ENCODE results near the gene EYA2. TPM values are rescaled to one million over a fixed set of nuclear protein-coding genes. Genes with fewer than 3 reads are reported as not detected.
"Not testable (repeated sequence)": the region's sequence is repeated elsewhere in the genome, so short reads cannot be mapped to it uniquely, and the experiment has no call there.

Gene EYA2
- total RNA-seq, 2 experiments from 2014 or later = not detected

GRCh38 chr20:46920114-46920513 is 25.5 kb downstream of the EYA2 start:
- CTCF ChIA-PET = no interaction called here

GRCh38 chr20:46922841-46923240 is 28.2 kb downstream of the EYA2 start:
- POLR2A ChIA-PET; ATAC-seq; H3K27me3 Mint-ChIP-seq (ENCODE audit: low read depth); DNase-seq; CTCF ChIA-PET; H3K36me3 Mint-ChIP-seq (ENCODE audit: low read depth); H3K4me3 Mint-ChIP-seq; H3K9me3 Mint-ChIP-seq (ENCODE audit: insufficient read depth); H3K27ac Mint-ChIP-seq; H3K4me1 Mint-ChIP-seq (ENCODE audit: low read depth): not testable (repeated sequence)

More at GRCh38 chr20:46920114-46920513, 25.5 kb downstream of the EYA2 start:
- DNase-seq (no peak), ATAC-seq (no peak)
- POLR2A ChIA-PET = no interaction called here
- no peak overlapping the region for H3K27ac Mint-ChIP-seq
- H3K4me1 Mint-ChIP-seq (ENCODE audit: low read depth) = no peaks in the 10 kb centered on the region
- H3K27me3 Mint-ChIP-seq (ENCODE audit: low read depth) = peaks cover 6% of the 10 kb centered on the region
- no peaks in the 10 kb centered on the region for H3K9me3 Mint-ChIP-seq (ENCODE audit: insufficient read depth)
- H3K36me3 Mint-ChIP-seq (ENCODE audit: low read depth) = no peaks in the 10 kb centered on the region
- H3K4me3 Mint-ChIP-seq = no peak overlapping the region

- ChIA-PET POLR2A (no interaction called here), CTCF (no interaction called here)
- Mint-ChIP-seq H3K9me3 (ENCODE audit: insufficient read depth) (no peaks in the 10 kb centered on the region), H3K4me1 (ENCODE audit: low read depth) (no peaks in the 10 kb centered on the region), H3K27me3 (ENCODE audit: low read depth) (peaks cover 2% of the 10 kb centered on the region), H3K4me3 (no peak overlapping the region), H3K27ac (no peak overlapping the region), H3K36me3 (ENCODE audit: low read depth) (no peaks in the 10 kb centered on the region)
- DNase-seq = no peak
- ATAC-seq = no peak
Observed at GRCh38 chr20:46923550-46923949, 28.9 kb downstream of the EYA2 start.

GRCh38 chr20:46928580-46929132 is 34.0 kb downstream of the EYA2 start:
- peaks cover 20% of the 10 kb centered on the region for H3K27me3 Mint-ChIP-seq (ENCODE audit: low read depth)
- no peak for ATAC-seq
- H3K36me3 Mint-ChIP-seq (ENCODE audit: low read depth) = no peaks in the 10 kb centered on the region
- POLR2A ChIA-PET = no interaction called here
- no peak for DNase-seq
- H3K9me3 Mint-ChIP-seq (ENCODE audit: insufficient read depth) = no peaks in the 10 kb centered on the region
- H3K4me1 Mint-ChIP-seq (ENCODE audit: low read depth) = no peaks in the 10 kb centered on the region
- CTCF ChIA-PET = no interaction called here
- no peak overlapping the region for H3K27ac Mint-ChIP-seq
- no peak overlapping the region for H3K4me3 Mint-ChIP-seq

GRCh38 chr20:46929902-46930301 is 35.3 kb downstream of the EYA2 start:
- Mint-ChIP-seq H3K9me3 (ENCODE audit: insufficient read depth) (no peaks in the 10 kb centered on the region), H3K27me3 (ENCODE audit: low read depth) (peaks cover 23% of the 10 kb centered on the region), H3K4me1 (ENCODE audit: low read depth) (no peaks in the 10 kb centered on the region), H3K4me3 (no peak overlapping the region), H3K27ac (no peak overlapping the region), H3K36me3 (ENCODE audit: low read depth) (no peaks in the 10 kb centered on the region)
- ATAC-seq (no peak), DNase-seq (no peak)
- ChIA-PET POLR2A (no interaction called here), CTCF (no interaction called here)

- Mint-ChIP-seq H3K4me1 (ENCODE audit: low read depth) (no peaks in the 10 kb centered on the region), H3K4me3 (no peak overlapping the region), H3K9me3 (ENCODE audit: insufficient read depth) (no peaks in the 10 kb centered on the region), H3K27ac (no peak overlapping the region), H3K27me3 (ENCODE audit: low read depth) (peaks cover 23% of the 10 kb centered on the region), H3K36me3 (ENCODE audit: low read depth) (no peaks in the 10 kb centered on the region)
- ChIA-PET POLR2A (no interaction called here), CTCF (no interaction called here)
- ATAC-seq (no peak), DNase-seq (no peak)
Observed at GRCh38 chr20:46930640-46931339, 36.1 kb downstream of the EYA2 start.

- Mint-ChIP-seq H3K9me3 (ENCODE audit: insufficient read depth) (no peaks in the 10 kb centered on the region), H3K36me3 (ENCODE audit: low read depth) (no peaks in the 10 kb centered on the region), H3K27ac (no peak overlapping the region), H3K27me3 (ENCODE audit: low read depth) (peaks cover 23% of the 10 kb centered on the region), H3K4me1 (ENCODE audit: low read depth) (no peaks in the 10 kb centered on the region), H3K4me3 (no peak overlapping the region)
- ChIA-PET POLR2A (no interaction called here), CTCF (no interaction called here)
- no peak for DNase-seq
- no peak for ATAC-seq
Observed at GRCh38 chr20:46931699-46932098, 37.1 kb downstream of the EYA2 start.

GRCh38 chr20:46932439-46932838 is 37.8 kb downstream of the EYA2 start:
- H3K4me1 Mint-ChIP-seq (ENCODE audit: low read depth); ATAC-seq; POLR2A ChIA-PET: not testable (repeated sequence)

GRCh38 chr20:46933150-46933549 is 38.5 kb downstream of the EYA2 start:
- Mint-ChIP-seq H3K9me3 (ENCODE audit: insufficient read depth) (no peaks in the 10 kb centered on the region), H3K36me3 (ENCODE audit: low read depth) (no peaks in the 10 kb centered on the region), H3K27me3 (ENCODE audit: low read depth) (peaks cover 27% of the 10 kb centered on the region), H3K27ac (no peak overlapping the region), H3K4me3 (no peak overlapping the region), H3K4me1 (ENCODE audit: low read depth) (no peaks in the 10 kb centered on the region)
- DNase-seq (no peak), ATAC-seq (no peak)
- ChIA-PET CTCF (no interaction called here), POLR2A (no interaction called here)

More at GRCh38 chr20:46932439-46932838, 37.8 kb downstream of the EYA2 start:
- H3K27me3 Mint-ChIP-seq (ENCODE audit: low read depth) = peaks cover 23% of the 10 kb centered on the region
- H3K4me3 Mint-ChIP-seq; DNase-seq; CTCF ChIA-PET; H3K9me3 Mint-ChIP-seq (ENCODE audit: insufficient read depth); H3K27ac Mint-ChIP-seq; H3K36me3 Mint-ChIP-seq (ENCODE audit: low read depth): not testable (repeated sequence)

GRCh38 chr20:46934746-46935287 is 40.2 kb downstream of the EYA2 start:
- no peak for DNase-seq
- Mint-ChIP-seq H3K27ac (no peak overlapping the region), H3K4me1 (ENCODE audit: low read depth) (no peaks in the 10 kb centered on the region), H3K9me3 (ENCODE audit: insufficient read depth) (no peaks in the 10 kb centered on the region), H3K36me3 (ENCODE audit: low read depth) (no peaks in the 10 kb centered on the region), H3K27me3 (ENCODE audit: low read depth) (peaks cover 16% of the 10 kb centered on the region), H3K4me3 (no peak overlapping the region)
- ChIA-PET CTCF (no interaction called here), POLR2A (no interaction called here)
- no peak for ATAC-seq

GRCh38 chr20:46935394-46936017 is 40.9 kb downstream of the EYA2 start:
- Mint-ChIP-seq H3K4me3 (no peak overlapping the region), H3K27me3 (ENCODE audit: low read depth) (peaks cover 12% of the 10 kb centered on the region), H3K27ac (no peak overlapping the region), H3K9me3 (ENCODE audit: insufficient read depth) (no peaks in the 10 kb centered on the region), H3K36me3 (ENCODE audit: low read depth) (no peaks in the 10 kb centered on the region), H3K4me1 (ENCODE audit: low read depth) (no peaks in the 10 kb centered on the region)
- CTCF ChIA-PET = no interaction called here
- DNase-seq (no peak), ATAC-seq (no peak)
- POLR2A ChIA-PET = no interaction called here

GRCh38 chr20:46936415-46937156 is 41.9 kb downstream of the EYA2 start:
- H3K4me1 Mint-ChIP-seq (ENCODE audit: low read depth) = no peaks in the 10 kb centered on the region
- ATAC-seq (no peak), DNase-seq (no peak)
- POLR2A ChIA-PET = no interaction called here
- no peak overlapping the region for H3K27ac Mint-ChIP-seq
- no peak overlapping the region for H3K4me3 Mint-ChIP-seq
- CTCF ChIA-PET = no interaction called here
- no peaks in the 10 kb centered on the region for H3K9me3 Mint-ChIP-seq (ENCODE audit: insufficient read depth)
- no peaks in the 10 kb centered on the region for H3K36me3 Mint-ChIP-seq (ENCODE audit: low read depth)
- H3K27me3 Mint-ChIP-seq (ENCODE audit: low read depth) = peaks cover 7% of the 10 kb centered on the region

All from activated CD8-positive, alpha-beta T cell treated with anti-CD3 and anti-CD28 coated beads, Interleukin-2, amount 10 ng/mL, durations not matched to agents 7 days and 5 days (primary cell).